WTC11 (cell line): ENCODE results near the gene SH3BGRL3. TPM values are rescaled to one million over a fixed set of nuclear protein-coding genes. Genes with fewer than 3 reads are reported as not detected.

Experiments
- ATAC-seq: fragments of 200-7000 bp; cut with Tn5 transposase; 2 replicates; pipeline ENCODE4 v1.10.0; 2021; ENCODE audit warnings: mild to moderate bottlenecking, moderate library complexity
- CTCF ChIA-PET: fragments of 300-600 bp; sonication (Branson Sonifier 250); formaldehyde crosslinking; loops from one replicate; lab custom pipeline; 2021; ENCODE audit warnings: antibody characterized with exemption; lab: Charles Lee
- POLR2A ChIA-PET: fragments of 350-600 bp; sonication (Branson Sonifier 250); formaldehyde crosslinking; loops from one replicate; lab custom pipeline; 2021; ENCODE audit warnings: antibody characterized with exemption; lab: Charles Lee
- DNase-seq: peaks from one replicate; pipeline ENCODE4 v3.0.0; 2021; ENCODE audit warnings: low spot score
- H3K27ac Mint-ChIP-seq: 2 replicates; pipeline ENCODE4 v1.8.0; 2021; ENCODE audit warnings: mixed read lengths
- H3K27me3 Mint-ChIP-seq: 2 replicates; pipeline ENCODE4 v1.8.0; 2021; ENCODE audit warnings: low read depth, mild to moderate bottlenecking, moderate library complexity, mixed read lengths
- H3K36me3 Mint-ChIP-seq: 2 replicates; pipeline ENCODE4 v1.8.0; 2021; ENCODE audit warnings: mixed read lengths
- H3K4me1 Mint-ChIP-seq: 2 replicates; pipeline ENCODE4 v1.8.0; 2022; ENCODE audit warnings: mixed read lengths
- H3K4me3 Mint-ChIP-seq: 2 replicates; pipeline ENCODE4 v1.8.0; 2021; ENCODE audit warnings: mild to moderate bottlenecking, moderate library complexity, mixed read lengths
- H3K9me3 Mint-ChIP-seq: 2 replicates; pipeline ENCODE4 v1.8.0; 2021; ENCODE audit warnings: mixed read lengths
- ESRRA ChIP-seq: sonication (generic); formaldehyde crosslinking; IDR thresholded peaks from 2 replicates; pipeline ENCODE4 v1.8.1; 2022; ENCODE audit warnings: mild to moderate bottlenecking, missing genetic modification reagents, borderline replicate concordance
- ETV6 ChIP-seq: sonication (generic); formaldehyde crosslinking; IDR thresholded peaks from 2 replicates; pipeline ENCODE4 v1.8.1; 2022; ENCODE audit warnings: mild to moderate bottlenecking, missing genetic modification reagents
- JUN ChIP-seq: sonication (generic); formaldehyde crosslinking; IDR thresholded peaks from 2 replicates; pipeline ENCODE4 v1.8.0; 2023; ENCODE audit warnings: mild to moderate bottlenecking, missing genetic modification reagents
- KAT7 ChIP-seq: sonication (generic); formaldehyde crosslinking; IDR thresholded peaks from 2 replicates; pipeline ENCODE4 v1.8.1; 2023; ENCODE audit warnings: missing genetic modification reagents, mild to moderate bottlenecking, borderline replicate concordance
- NR1H2 ChIP-seq: sonication (generic); formaldehyde crosslinking; IDR thresholded peaks from 2 replicates; pipeline ENCODE4 v1.9.0; 2021; ENCODE audit warnings: mild to moderate bottlenecking, moderate library complexity, missing genetic modification reagents
- NR3C1 ChIP-seq: sonication (generic); formaldehyde crosslinking; conservative IDR thresholded peaks from 2 replicates; pipeline ENCODE4 v1.8.1; 2023; ENCODE audit warnings: low read depth, mild to moderate bottlenecking, missing genetic modification reagents
- RELA ChIP-seq: sonication (generic); formaldehyde crosslinking; IDR thresholded peaks from 2 replicates; pipeline ENCODE4 v1.8.1; 2022; ENCODE audit warnings: missing genetic modification reagents, mild to moderate bottlenecking, borderline replicate concordance
- RORB ChIP-seq: fragments of 250-450 bp; sonication (Bioruptor Pico); IDR thresholded peaks from 2 replicates; pipeline ENCODE4 v1.9.0; 2021; ENCODE audit warnings: mild to moderate bottlenecking
- TCF7 ChIP-seq: sonication (generic); formaldehyde crosslinking; IDR thresholded peaks from 2 replicates; pipeline ENCODE4 v1.8.0; 2022; ENCODE audit warnings: mild to moderate bottlenecking, low read depth, missing genetic modification reagents, moderate library complexity
- ZNF138 ChIP-seq: sonication (generic); formaldehyde crosslinking; conservative IDR thresholded peaks from 2 replicates; pipeline ENCODE4 v1.8.1; 2022; ENCODE audit warnings: mild to moderate bottlenecking, moderate library complexity, missing genetic modification reagents
- ZNF219 ChIP-seq: sonication (generic); formaldehyde crosslinking; IDR thresholded peaks from 2 replicates; pipeline ENCODE4 v1.8.0; 2023; ENCODE audit warnings: missing genetic modification reagents, mild to moderate bottlenecking, borderline replicate concordance
- ZNF232 ChIP-seq: sonication (generic); formaldehyde crosslinking; IDR thresholded peaks from 2 replicates; pipeline ENCODE4 v1.8.0; 2022; ENCODE audit warnings: mild to moderate bottlenecking, missing genetic modification reagents
- ZNF317 ChIP-seq: sonication (generic); formaldehyde crosslinking; IDR thresholded peaks from 2 replicates; pipeline ENCODE4 v1.8.1; 2023; ENCODE audit warnings: low read depth, mild to moderate bottlenecking, moderate library complexity, missing genetic modification reagents, borderline replicate concordance
- total RNA-seq: library from RNA; stranded (reverse); gene quantifications from 3 replicates; pipeline ENCODE4 v1.2.3, GENCODE V29; 2021
- TF ChIP-seq, protein P1 (sequence below): sonication (generic); formaldehyde crosslinking; IDR thresholded peaks from 2 replicates; pipeline ENCODE4 v1.8.1; 2023; ENCODE audit warnings: mild to moderate bottlenecking, missing genetic modification reagents, borderline replicate concordance
- TF ChIP-seq, protein P2 (sequence below): sonication (generic); formaldehyde crosslinking; IDR thresholded peaks from 2 replicates; pipeline ENCODE4 v1.8.1; 2022; ENCODE audit warnings: mild to moderate bottlenecking, missing genetic modification reagents, moderate library complexity, borderline replicate concordance
- TF ChIP-seq, protein P3 (sequence below): sonication (generic); formaldehyde crosslinking; IDR thresholded peaks from 2 replicates; pipeline ENCODE4 v1.8.0; 2022; ENCODE audit warnings: mild to moderate bottlenecking, missing genetic modification reagents
- TF ChIP-seq, protein P4 (sequence below): sonication (generic); formaldehyde crosslinking; IDR thresholded peaks from 2 replicates; pipeline ENCODE4 v1.8.1; 2023; ENCODE audit warnings: mild to moderate bottlenecking, missing genetic modification reagents, moderate library complexity
- TF ChIP-seq, protein P5 (sequence below): fragments of 250-450 bp; sonication (Bioruptor Pico); IDR thresholded peaks from 2 replicates; pipeline ENCODE4 v1.9.0; 2021; ENCODE audit warnings: moderate library complexity, mild to moderate bottlenecking, inconsistent platforms, borderline replicate concordance
- TF ChIP-seq, protein P6 (sequence below): sonication (generic); formaldehyde crosslinking; IDR thresholded peaks from 2 replicates; pipeline ENCODE4 v1.8.1; 2023; ENCODE audit warnings: mild to moderate bottlenecking, missing genetic modification reagents

SH3BGRL3 gene
- total RNA-seq, 1 experiment from 2014 or later = 70.8 TPM

DNA sequence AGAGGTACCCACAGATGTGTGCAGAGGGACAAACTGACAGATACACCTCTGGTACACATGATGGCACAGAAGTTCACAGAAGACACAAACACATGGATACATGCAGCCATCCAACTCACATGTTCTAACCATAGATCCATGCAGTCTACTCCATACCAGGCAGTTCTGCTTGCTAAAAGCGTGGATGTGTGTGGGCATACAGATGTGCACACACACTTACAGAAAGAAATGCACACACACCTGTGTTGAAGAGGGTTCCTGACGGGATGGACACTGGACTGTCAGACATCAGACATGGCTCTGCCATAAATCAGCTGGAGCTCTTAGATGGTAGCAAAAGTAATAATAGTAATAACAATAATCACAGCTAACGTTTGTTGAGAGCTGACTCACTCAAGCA, 44.7 kb downstream of the SH3BGRL3 start:
- ChIA-PET CTCF (interaction anchor here (11.1 kb wide), 1 partner anchor 40 kb away, joined by 306 read pairs; the partner anchor contains the start of gene SH3BGRL3), POLR2A (no interaction called here)
- H3K9me3 Mint-ChIP-seq = no peaks in the 10 kb centered on the region
- H3K36me3 Mint-ChIP-seq = peaks cover 24% of the 10 kb centered on the region
- peaks cover 6% of the 10 kb centered on the region for H3K4me1 Mint-ChIP-seq
- no peaks in the 10 kb centered on the region for H3K27me3 Mint-ChIP-seq
- no peak overlapping the region for H3K4me3 Mint-ChIP-seq
- DNase-seq (no peak), ATAC-seq (no peak)
- H3K27ac Mint-ChIP-seq = no peak overlapping the region
- no peak for TF ChIP-seq JUN
- no peak for TF ChIP-seq ZNF317 (CRISPR knock-in tag)
- TF ChIP-seq, protein P1, sequence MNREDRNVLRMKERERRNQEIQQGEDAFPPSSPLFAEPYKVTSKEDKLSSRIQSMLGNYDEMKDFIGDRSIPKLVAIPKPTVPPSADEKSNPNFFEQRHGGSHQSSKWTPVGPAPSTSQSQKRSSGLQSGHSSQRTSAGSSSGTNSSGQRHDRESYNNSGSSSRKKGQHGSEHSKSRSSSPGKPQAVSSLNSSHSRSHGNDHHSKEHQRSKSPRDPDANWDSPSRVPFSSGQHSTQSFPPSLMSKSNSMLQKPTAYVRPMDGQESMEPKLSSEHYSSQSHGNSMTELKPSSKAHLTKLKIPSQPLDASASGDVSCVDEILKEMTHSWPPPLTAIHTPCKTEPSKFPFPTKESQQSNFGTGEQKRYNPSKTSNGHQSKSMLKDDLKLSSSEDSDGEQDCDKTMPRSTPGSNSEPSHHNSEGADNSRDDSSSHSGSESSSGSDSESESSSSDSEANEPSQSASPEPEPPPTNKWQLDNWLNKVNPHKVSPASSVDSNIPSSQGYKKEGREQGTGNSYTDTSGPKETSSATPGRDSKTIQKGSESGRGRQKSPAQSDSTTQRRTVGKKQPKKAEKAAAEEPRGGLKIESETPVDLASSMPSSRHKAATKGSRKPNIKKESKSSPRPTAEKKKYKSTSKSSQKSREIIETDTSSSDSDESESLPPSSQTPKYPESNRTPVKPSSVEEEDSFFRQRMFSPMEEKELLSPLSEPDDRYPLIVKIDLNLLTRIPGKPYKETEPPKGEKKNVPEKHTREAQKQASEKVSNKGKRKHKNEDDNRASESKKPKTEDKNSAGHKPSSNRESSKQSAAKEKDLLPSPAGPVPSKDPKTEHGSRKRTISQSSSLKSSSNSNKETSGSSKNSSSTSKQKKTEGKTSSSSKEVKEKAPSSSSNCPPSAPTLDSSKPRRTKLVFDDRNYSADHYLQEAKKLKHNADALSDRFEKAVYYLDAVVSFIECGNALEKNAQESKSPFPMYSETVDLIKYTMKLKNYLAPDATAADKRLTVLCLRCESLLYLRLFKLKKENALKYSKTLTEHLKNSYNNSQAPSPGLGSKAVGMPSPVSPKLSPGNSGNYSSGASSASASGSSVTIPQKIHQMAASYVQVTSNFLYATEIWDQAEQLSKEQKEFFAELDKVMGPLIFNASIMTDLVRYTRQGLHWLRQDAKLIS (CRISPR knock-in tag) = no peak
- TF ChIP-seq, protein P2, sequence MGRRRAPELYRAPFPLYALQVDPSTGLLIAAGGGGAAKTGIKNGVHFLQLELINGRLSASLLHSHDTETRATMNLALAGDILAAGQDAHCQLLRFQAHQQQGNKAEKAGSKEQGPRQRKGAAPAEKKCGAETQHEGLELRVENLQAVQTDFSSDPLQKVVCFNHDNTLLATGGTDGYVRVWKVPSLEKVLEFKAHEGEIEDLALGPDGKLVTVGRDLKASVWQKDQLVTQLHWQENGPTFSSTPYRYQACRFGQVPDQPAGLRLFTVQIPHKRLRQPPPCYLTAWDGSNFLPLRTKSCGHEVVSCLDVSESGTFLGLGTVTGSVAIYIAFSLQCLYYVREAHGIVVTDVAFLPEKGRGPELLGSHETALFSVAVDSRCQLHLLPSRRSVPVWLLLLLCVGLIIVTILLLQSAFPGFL (CRISPR knock-in tag) = no peak
- TF ChIP-seq TCF7 (CRISPR knock-in tag) = no peak
- TF ChIP-seq KAT7 (CRISPR knock-in tag) = no peak
- TF ChIP-seq, protein P3, sequence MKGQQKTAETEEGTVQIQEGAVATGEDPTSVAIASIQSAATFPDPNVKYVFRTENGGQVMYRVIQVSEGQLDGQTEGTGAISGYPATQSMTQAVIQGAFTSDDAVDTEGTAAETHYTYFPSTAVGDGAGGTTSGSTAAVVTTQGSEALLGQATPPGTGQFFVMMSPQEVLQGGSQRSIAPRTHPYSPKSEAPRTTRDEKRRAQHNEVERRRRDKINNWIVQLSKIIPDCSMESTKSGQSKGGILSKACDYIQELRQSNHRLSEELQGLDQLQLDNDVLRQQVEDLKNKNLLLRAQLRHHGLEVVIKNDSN (CRISPR knock-in tag) = no peak
- no peak for TF ChIP-seq NR1H2 (CRISPR knock-in tag)
- TF ChIP-seq ESRRA (CRISPR knock-in tag) = no peak
- TF ChIP-seq, protein P4, sequence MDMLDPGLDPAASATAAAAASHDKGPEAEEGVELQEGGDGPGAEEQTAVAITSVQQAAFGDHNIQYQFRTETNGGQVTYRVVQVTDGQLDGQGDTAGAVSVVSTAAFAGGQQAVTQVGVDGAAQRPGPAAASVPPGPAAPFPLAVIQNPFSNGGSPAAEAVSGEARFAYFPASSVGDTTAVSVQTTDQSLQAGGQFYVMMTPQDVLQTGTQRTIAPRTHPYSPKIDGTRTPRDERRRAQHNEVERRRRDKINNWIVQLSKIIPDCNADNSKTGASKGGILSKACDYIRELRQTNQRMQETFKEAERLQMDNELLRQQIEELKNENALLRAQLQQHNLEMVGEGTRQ (CRISPR knock-in tag) = no peak
- TF ChIP-seq, protein P5, sequence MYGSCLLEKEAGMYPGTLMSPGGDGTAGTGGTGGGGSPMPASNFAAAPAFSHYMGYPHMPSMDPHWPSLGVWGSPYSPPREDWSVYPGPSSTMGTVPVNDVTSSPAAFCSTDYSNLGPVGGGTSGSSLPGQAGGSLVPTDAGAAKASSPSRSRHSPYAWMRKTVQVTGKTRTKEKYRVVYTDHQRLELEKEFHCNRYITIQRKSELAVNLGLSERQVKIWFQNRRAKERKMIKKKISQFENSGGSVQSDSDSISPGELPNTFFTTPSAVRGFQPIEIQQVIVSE (CRISPR knock-in tag) = no peak
- TF ChIP-seq ZNF232 (CRISPR knock-in tag) = no peak
- TF ChIP-seq NR3C1 (CRISPR knock-in tag) = no peak

DNA sequence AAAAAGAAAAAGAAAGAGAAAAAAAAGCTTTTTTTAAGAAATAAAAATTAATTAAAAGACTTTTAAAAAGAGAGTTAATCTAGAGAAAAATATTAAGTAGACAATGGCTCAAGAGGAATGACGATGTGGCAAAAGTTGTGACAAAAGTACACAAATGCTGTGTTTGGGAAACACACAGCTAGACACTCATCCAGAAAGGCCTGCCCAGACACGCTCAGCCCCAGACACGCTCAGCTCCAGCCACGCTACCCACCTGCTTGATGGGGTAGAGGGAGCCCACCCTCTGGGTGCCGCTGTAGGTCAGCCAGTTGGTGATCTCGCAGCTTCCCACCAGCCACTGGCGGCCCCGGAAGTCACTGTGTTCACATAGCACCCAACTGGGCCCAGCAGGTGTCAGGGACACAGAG, 48.1 kb downstream of the SH3BGRL3 start:
- H3K4me1 Mint-ChIP-seq = no peaks in the 10 kb centered on the region
- TF ChIP-seq ETV6 (no peak), RELA (CRISPR knock-in tag) (no peak), JUN (no peak), RORB (no peak), ZNF232 (CRISPR knock-in tag) (no peak), ZNF138 (CRISPR knock-in tag) (no peak), ZNF219 (no peak)
- TF ChIP-seq, protein P6, sequence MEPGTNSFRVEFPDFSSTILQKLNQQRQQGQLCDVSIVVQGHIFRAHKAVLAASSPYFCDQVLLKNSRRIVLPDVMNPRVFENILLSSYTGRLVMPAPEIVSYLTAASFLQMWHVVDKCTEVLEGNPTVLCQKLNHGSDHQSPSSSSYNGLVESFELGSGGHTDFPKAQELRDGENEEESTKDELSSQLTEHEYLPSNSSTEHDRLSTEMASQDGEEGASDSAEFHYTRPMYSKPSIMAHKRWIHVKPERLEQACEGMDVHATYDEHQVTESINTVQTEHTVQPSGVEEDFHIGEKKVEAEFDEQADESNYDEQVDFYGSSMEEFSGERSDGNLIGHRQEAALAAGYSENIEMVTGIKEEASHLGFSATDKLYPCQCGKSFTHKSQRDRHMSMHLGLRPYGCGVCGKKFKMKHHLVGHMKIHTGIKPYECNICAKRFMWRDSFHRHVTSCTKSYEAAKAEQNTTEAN (CRISPR knock-in tag) = no peak
- TF ChIP-seq, all 79 proteins: peak for 0
- DNase-seq (no peak), ATAC-seq (no peak)
- Mint-ChIP-seq H3K36me3 (peaks cover 29% of the 10 kb centered on the region), H3K27me3 (no peaks in the 10 kb centered on the region), H3K27ac (peak overlapping the region; percentile 72; the same call in 1 of the 2 replicates), H3K4me3 (no peak overlapping the region), H3K9me3 (no peaks in the 10 kb centered on the region)
- ChIA-PET POLR2A (no interaction called here), CTCF (interaction anchor here (0.6 to 2.0 kb wide), 6 partner anchors 16 to 183 kb away, joined by 3 to 6 read pairs (median 4); no protein-coding TSS in a partner anchor)
